ENCODE results near the gene KPNA2. TPM values are rescaled to one million over a fixed set of nuclear protein-coding genes. Genes with fewer than 3 reads are reported as not detected.
"Not testable (repeated sequence)": the region's sequence is repeated elsewhere in the genome, so short reads cannot be mapped to it uniquely, and the experiment has no call there.

KPNA2 gene
- polyA plus RNA-seq, 3 donors from 2014 or later, result 26.3 to 42.4 (median 39.4) TPM

DNA sequence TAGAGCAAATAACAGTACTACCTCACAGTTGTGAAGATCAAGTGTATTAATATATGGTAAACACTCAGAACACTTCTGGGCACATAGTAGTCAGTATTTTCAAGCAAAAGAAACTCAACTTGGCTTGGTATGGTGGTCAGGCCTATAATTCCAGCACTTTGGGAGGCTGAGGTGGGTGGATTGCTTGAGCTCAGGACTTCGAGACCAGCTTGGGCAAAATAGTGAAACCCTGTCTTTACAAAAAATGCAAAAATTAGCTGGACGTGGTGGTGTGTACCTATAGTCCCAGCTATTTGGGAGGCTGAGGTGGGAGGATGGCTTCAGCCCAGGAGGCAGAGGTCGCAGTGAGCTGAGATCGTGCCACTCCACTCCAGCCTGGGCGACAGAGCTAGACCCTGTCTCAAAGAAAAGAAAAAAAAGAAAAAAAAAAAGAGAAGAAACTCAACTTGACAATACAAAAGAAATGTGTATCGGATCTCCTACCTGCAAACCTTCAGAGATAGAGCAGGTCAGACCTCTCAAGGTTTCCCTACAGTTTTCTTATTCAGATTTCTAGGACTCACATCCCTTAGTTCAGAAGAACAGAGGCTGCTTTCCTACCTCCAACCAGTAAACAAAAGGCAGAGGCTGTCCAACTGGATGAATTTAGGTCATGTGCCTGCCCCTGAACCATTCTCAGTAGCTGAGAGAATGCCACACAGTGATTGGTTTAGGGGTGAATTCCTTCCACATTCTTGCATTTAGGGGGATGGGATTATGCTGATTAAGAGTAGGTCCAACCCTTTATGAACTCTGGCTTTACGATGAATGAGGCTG lies 1.7 kb upstream of the KPNA2 start:
- no peak for DNase-seq
- Mint-ChIP-seq H3K4me3 (no peak overlapping the region), H3K36me3 (peaks cover 0 to 5% (median 0%) of the 10 kb centered on the region in 3 donors), H3K9me3 (no peaks in the 10 kb centered on the region), H3K27ac (no peak overlapping the region), H3K27me3 (ENCODE audit: low read depth in 3 of 3) (peaks cover 7 to 12% (median 11%) of the 10 kb centered on the region in 3 donors), H3K4me1 (peaks cover 16 to 26% of the 10 kb centered on the region in 2 donors)

DNA sequence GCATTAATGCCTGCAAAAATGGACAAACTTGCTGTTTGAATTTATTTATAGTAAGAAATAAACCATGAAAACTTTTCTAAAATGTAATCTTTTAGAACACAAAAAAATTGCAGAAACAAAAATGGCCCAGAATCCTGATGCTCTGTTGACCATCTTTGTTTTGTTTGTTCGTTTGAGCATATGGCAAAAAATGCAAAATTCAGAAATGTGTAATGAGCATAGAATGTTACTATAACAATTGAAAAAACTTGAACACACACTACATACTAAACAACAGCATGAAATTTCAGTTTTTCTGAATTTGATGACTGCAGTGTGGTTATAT lies 1.1 kb upstream of the KPNA2 start:
- Mint-ChIP-seq H3K9me3 (no peaks in the 10 kb centered on the region), H3K27me3 (ENCODE audit: low read depth in 3 of 3) (peaks cover 7 to 12% (median 11%) of the 10 kb centered on the region in 3 donors), H3K36me3 (peaks cover 0 to 6% (median 0%) of the 10 kb centered on the region in 3 donors), H3K4me3 (peak overlapping the region in 3 of 5 donors; percentile 18 to 95 (median 29)), H3K27ac (no peak overlapping the region), H3K4me1 (peaks cover 16 to 26% of the 10 kb centered on the region in 2 donors)
- no peak for DNase-seq

DNA sequence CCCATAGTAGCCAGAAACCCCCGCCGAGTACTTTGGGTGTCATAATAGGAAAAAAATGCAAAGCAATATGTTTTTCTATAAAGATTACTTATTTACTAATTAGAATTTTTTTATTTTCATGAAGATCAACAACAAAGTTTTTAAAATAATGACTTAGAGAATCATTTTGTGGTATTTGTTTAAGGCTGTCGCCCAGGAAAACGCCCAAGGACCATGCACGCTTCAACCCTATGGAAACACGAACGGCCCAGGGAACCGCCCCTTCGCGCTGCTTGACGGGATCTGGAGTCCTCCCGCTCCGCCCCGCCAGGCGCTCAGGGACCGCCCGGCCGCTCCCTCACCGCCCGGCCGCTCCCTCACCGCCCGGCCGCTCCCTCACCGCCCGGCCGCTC lies 408 bp upstream of the KPNA2 start:
- Mint-ChIP-seq H3K27ac (peak overlapping the region; percentile 54 to 94 (median 88)), H3K36me3 (peaks cover 0 to 6% (median 0%) of the 10 kb centered on the region in 3 donors), H3K4me1 (peaks cover 16 to 26% of the 10 kb centered on the region in 2 donors), H3K9me3 (no peaks in the 10 kb centered on the region), H3K27me3 (ENCODE audit: low read depth in 3 of 3) (peaks cover 7 to 12% (median 11%) of the 10 kb centered on the region in 3 donors), H3K4me3 (peak overlapping the region; percentile 86 to 95 (median 92))
- DNase-seq, result no peak

DNA sequence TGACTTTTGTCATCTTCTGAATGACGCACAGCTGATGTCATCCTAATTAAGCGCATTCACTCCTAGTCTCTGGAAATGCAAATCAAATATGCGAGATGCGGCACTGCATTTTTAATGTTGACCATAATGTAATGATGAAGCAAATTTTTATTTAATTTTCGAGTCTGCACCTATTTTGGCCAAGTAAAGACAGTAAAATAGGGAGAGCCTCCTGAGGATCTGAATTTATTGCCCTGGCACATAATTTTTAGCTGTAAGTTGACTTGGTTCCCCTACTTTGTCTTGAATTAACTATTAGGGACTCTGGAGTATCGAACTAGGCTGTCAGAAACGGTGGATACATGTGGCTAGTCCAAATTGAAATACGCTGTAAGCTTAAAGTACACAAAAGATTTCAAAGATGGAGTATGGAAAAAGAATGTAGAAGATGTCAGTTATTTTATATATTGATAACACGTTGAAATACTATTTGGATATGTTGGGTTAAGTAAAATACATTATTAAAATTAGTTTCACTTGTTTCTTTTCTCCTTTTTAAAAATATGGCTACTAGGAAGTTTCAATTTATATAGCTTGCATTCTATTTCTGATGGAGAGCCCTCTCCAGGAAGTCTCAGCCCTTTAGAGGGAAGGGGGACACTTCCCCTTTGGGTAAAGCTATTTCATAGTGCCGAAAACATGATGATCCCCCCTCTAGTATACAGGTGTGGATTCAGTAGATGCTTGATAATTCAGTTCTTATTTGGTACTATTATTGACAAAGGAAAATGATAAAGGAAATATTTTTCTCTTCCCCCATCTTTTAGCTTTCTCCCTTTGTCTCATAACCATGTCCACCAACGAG lies 991 bp downstream of the KPNA2 start:
- peak overlapping the region; percentile 86 to 95 (median 92) for H3K4me3 Mint-ChIP-seq
- peaks cover 7 to 12% (median 11%) of the 10 kb centered on the region in 3 donors for H3K27me3 Mint-ChIP-seq (ENCODE audit: low read depth in 3 of 3)
- H3K9me3 Mint-ChIP-seq, result no peaks in the 10 kb centered on the region
- peaks cover 0 to 13% (median 0%) of the 10 kb centered on the region in 3 donors for H3K36me3 Mint-ChIP-seq
- H3K4me1 Mint-ChIP-seq, result peaks cover 16 to 26% of the 10 kb centered on the region in 2 donors
- no peak for DNase-seq
- H3K27ac Mint-ChIP-seq, result peak overlapping the region; percentile 85 to 94 (median 90)

DNA sequence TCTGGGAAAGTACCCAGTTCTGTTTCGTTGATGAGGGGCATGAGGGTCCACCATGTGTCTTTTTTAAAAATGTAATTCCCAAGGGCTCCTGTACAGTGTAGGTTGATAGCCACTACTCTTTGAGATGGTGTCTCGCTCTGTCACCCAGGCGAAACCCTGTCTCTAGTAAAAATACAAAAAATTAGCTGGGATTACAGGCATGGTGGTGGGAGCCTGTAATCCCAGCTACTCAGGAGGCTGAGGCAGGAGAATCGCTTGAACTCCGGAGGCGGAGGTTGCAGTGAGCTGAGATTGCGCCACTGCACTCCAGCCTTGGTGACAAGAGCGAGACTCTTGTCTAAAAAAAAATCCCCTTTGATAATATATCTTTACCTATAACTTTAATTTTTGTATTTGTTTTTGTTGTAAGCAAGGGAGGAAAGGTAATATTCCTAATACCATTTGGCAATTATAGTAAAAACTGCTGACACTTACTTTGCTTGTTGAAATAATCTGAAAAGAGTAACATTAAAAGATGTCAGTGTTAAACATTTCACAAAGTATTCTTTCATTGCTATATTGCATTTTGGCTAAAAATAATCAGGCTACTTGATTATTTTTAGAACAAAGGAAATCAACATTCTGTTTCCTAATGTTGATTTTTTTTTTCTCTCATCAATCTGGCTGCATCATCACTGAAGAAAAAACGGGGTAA lies 11.8 kb downstream of the KPNA2 start:
- no peaks in the 10 kb centered on the region for H3K27me3 Mint-ChIP-seq (ENCODE audit: low read depth in 3 of 3)
- no peaks in the 10 kb centered on the region for H3K4me1 Mint-ChIP-seq
- H3K4me3 Mint-ChIP-seq, result no peak overlapping the region
- no peaks in the 10 kb centered on the region for H3K9me3 Mint-ChIP-seq
- DNase-seq, result no peak
- H3K27ac Mint-ChIP-seq, result peak overlapping the region in 2 of 6 donors; percentile 12 to 34
- H3K36me3 Mint-ChIP-seq, result peaks cover 23 to 36% (median 29%) of the 10 kb centered on the region in 3 donors

DNA sequence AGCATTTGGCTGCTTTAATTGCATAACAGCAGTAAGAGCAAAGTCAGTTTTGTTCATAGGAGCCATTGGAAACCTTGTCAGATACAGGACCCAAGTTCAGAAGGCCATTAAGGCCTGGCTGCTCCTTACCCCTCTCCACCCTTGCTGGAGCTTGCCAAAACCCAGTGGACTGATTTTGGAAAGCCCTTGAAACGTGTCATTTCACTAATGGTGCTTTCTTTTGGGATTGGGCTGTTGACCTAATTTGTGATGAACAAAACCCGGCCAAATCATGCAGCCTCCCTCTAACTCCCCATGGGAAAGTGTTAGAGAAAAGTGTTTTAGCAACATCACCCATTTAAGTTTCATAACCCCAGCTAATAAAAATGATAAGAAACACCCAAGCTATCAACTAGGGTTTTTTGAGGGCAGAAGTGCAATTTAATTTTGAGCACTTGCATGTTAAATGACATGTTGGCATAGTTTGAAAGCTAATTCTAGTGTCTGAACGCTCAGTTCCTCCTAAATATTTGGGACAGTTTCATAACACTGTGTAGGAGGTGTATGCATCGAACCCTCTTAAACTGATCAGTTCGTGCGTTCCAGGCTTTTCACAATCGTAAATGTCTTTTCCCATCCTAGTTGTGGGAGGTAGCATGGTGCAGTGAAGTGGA lies 12.5 kb downstream of the KPNA2 start:
- Mint-ChIP-seq H3K27ac (peak overlapping the region in 1 of 6 donors; percentile 12), H3K36me3 (peaks cover 19 to 31% (median 26%) of the 10 kb centered on the region in 3 donors)
- not testable (repeated sequence) for DNase-seq; H3K27me3 Mint-ChIP-seq (ENCODE audit: low read depth in 3 of 3); H3K4me3 Mint-ChIP-seq; H3K4me1 Mint-ChIP-seq; H3K9me3 Mint-ChIP-seq

DNA sequence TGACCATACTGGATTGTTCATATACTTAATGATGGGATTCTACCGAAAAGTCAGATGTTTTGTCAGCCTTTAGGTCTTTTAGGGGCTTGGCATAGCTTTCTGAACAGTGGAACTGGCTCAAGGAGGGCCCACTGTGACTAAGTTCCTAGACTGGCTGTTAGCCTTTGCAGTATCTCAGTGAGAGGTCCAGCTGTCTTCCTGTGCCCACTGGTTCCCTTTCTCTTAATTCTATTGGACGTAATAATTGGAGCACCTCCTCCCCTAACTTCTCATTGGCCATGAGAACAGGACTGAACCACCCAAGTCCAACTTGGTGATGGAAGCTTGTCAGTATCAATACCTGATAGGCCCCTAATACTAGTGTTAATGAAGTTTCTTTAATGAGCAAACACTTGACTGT lies 13.5 kb downstream of the KPNA2 start:
- H3K4me3 Mint-ChIP-seq, result no peak overlapping the region
- H3K4me1 Mint-ChIP-seq, result no peaks in the 10 kb centered on the region
- no peak for DNase-seq
- H3K27ac Mint-ChIP-seq, result peak overlapping the region in 1 of 6 donors; percentile 37
- no peaks in the 10 kb centered on the region for H3K27me3 Mint-ChIP-seq (ENCODE audit: low read depth in 3 of 3)
- H3K36me3 Mint-ChIP-seq, result peaks cover 13 to 22% (median 20%) of the 10 kb centered on the region in 3 donors
- H3K9me3 Mint-ChIP-seq, result no peaks in the 10 kb centered on the region

DNA sequence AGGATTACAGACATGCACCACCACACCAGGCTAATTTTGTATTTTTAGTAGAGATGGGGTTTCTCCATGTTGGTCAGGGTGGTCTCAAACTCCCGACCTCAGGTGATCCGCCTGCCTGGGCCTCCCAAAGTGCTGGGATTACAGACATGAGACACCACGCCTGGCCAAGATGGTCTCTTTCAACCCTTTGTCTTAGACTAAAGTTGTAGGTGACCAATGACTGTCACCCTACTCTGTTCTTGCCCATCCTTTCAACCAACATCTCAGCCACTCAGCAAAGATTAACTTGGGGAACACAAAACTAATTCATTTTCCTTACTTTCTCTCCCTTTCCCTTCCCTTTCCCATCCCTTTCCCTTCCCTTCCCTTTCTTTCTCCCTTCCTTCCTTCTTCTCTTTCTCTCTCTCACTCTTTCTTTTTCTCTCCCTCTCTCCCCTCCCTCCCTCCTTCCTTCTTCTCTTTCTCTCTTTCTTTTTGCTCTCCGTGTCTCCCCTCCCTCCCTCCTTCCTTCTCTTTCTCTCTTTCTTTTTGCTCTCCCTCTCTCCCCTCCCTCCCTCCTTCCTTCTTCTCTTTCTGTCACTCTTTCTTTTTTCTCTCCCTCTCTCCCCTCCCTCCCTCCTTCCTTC lies 14.4 kb downstream of the KPNA2 start:
- H3K4me1 Mint-ChIP-seq; H3K9me3 Mint-ChIP-seq; H3K27me3 Mint-ChIP-seq (ENCODE audit: low read depth in 3 of 3); H3K4me3 Mint-ChIP-seq; DNase-seq; H3K27ac Mint-ChIP-seq: not testable (repeated sequence)
- H3K36me3 Mint-ChIP-seq, result peaks cover 8 to 15% (median 13%) of the 10 kb centered on the region in 3 donors

DNA sequence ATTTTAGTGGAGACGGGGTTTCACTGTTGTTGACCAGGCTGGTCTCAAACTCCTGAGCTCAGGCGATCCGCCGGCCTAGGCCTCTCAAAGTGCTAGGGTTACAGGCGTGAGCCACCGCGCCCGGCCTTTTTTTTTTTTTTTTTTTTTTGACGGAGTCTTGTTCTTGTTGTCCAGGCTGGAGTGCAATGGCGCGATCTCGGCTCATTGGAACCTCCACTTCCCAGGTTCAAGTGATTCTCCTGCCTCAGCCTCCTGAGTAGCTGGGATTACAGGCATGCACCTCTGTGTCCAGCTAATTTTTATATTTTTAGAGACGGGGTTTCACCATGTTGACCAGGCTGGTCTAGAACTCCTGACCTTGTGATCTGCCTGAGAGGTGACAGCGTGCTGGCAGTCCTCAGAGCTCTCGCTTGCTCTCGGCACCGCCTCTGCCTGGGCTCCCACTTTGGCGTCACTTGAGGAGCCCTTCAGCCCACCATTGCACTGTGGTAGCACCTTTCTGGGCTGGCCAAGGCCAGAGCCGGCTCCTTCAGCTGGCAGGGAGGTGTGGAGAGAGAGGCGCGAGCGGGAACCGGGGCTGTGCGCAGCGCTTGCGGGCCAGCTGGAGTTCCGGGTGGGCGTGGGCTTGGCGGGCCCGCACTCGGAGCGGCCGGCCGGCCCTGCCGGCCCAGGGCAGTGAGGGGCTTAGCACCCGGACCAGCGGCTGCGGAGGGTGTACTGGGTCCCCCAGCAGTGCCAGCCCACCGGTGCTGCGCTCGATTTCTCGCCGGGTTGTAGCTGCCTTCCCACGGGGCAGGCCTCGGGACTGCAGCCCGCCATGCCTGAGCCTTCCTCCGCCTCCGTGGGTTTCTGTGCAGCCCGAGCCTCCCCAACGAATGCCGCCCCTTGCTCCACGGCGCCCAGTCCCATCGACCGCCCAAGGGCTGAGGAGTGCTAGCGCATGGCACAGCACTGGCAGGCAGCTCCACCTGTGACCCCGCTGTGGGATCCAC lies 16.1 kb downstream of the KPNA2 start:
- not testable (repeated sequence) for H3K4me1 Mint-ChIP-seq; H3K27me3 Mint-ChIP-seq (ENCODE audit: low read depth in 3 of 3); DNase-seq; H3K36me3 Mint-ChIP-seq; H3K9me3 Mint-ChIP-seq; H3K4me3 Mint-ChIP-seq; H3K27ac Mint-ChIP-seq

DNA sequence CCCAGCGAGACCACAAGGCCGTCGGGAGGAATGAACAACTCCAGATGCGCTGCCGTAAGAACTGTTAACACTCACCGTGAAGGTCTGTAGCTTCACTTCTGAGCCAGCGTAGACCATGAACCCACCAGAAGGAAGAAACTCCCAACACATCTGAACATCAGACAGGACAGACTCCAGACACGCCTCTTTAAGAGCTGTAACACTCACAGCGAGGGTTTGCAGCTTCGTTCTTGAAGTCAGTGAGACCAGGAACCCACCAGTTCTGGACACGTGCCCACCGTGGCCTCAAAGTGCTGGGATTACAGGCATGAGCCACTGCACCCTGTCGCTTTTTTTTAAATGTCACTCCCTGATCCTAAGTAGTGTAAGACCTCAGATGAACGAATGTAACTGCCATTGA lies 17.3 kb downstream of the KPNA2 start:
- H3K27me3 Mint-ChIP-seq (ENCODE audit: low read depth in 3 of 3), result peaks cover 0 to 1% (median 0%) of the 10 kb centered on the region in 3 donors
- no peak overlapping the region for H3K27ac Mint-ChIP-seq
- no peaks in the 10 kb centered on the region for H3K4me1 Mint-ChIP-seq
- no peak for DNase-seq
- H3K4me3 Mint-ChIP-seq, result no peak overlapping the region
- H3K36me3 Mint-ChIP-seq, result peaks cover 0 to 1% (median under 1%) of the 10 kb centered on the region in 3 donors
- H3K9me3 Mint-ChIP-seq, result no peaks in the 10 kb centered on the region

DNA sequence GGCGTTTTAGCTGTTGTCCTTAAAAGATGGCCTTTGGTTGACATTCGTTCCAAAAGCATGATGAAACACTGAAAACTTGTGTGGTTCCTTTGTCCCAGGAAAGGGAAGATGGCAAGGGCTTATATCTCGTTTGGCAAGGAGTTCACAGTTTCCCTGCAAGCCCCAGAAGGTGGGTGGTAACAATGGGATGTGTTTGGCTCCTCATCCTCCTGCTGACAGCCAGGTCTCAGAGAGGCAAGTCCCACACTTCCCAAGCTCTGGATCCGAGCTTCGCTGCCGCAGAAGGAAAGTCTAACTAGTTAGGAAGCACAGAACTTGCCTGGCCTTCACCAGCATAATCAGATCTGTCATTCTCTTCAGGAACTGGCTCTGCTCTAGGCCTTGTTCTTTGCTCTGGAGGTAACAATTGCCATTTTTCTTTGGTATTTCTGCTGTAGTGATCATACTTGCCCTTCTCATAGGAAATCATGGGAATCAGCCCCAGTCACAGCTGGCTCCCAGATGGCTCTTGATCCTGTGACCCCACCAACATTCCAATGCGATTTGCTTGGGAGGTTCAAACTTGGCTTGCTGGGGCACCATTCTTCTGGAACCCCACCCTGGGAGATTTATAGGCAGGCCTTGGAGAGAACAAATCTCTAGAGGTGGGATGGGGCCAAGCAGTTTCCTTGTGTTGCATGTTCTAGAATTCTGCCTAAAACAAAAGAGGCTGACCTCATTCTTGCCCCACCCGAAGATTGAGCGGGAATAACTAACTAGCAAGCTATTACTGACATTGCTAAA lies 17.9 kb downstream of the KPNA2 start:
- Mint-ChIP-seq H3K27ac (no peak overlapping the region), H3K9me3 (no peaks in the 10 kb centered on the region), H3K4me1 (no peaks in the 10 kb centered on the region), H3K4me3 (no peak overlapping the region), H3K36me3 (no peaks in the 10 kb centered on the region), H3K27me3 (ENCODE audit: low read depth in 3 of 3) (peaks cover 0 to 1% (median 0%) of the 10 kb centered on the region in 3 donors)
- DNase-seq, result no peak

Measured in immature natural killer cell (primary cell).